Upper lobe of left lung (tissue), 4 donors: ENCODE measurements around the gene PARL.

Experiments used
- CTCF ChIP-seq, 6 experiments: fragments of 450-650 bp in 4 of 6; fragments of 200-600 bp in 2 of 6; sonication (generic) in 2 of 6; IDR thresholded peaks; one replicate each; pipeline ENCODE4 v1.5.1; 2016 to 2019; ENCODE audit warnings: antibody characterized with exemption in 6 of 6
- EP300 ChIP-seq, 4 donors: sonication (generic); formaldehyde crosslinking; IDR thresholded peaks; one replicate each; pipeline ENCODE4 v1.5.1; 2017; ENCODE audit warnings: antibody characterized with exemption in 4 of 4, control low read depth in 2 of 4
- POLR2A ChIP-seq, 4 donors: fragments of 450-650 bp; IDR thresholded peaks; one replicate each; pipeline ENCODE4 v1.5.1; 2016 to 2017; ENCODE audit warnings: antibody characterized with exemption in 4 of 4, mild to moderate bottlenecking in 2 of 4
- POLR2AphosphoS5 ChIP-seq, 2 donors: sonication (generic); formaldehyde crosslinking; IDR thresholded peaks; one replicate each; pipeline ENCODE4 v1.5.1; 2017; ENCODE audit warnings: antibody characterized with exemption in 2 of 2

- TF ChIP-seq EP300 (IDR thresholded peaks at IDR 0.05) (no peak), CTCF (IDR thresholded peaks at IDR 0.05) (no peak), POLR2A (IDR thresholded peaks at IDR 0.05) (no peak), POLR2AphosphoS5 (IDR thresholded peaks at IDR 0.05) (no peak)
These were observed 5.4 kb downstream of the PARL start for GRCh38 chr3:183879243-183879642.
